ENCODE data around the gene ESYT3.

- TF ChIP-seq PHF8 (conservative IDR thresholded peaks at IDR 0.05; ENCODE audit: low read depth, low read length) = no peak
- no peak for TF ChIP-seq CTCF (IDR thresholded peaks at IDR 0.05; ENCODE audit: control extremely low read depth in 1 of 3, insufficient read depth in 1 of 3, low read depth in 1 of 3, low read length in 3 of 3)
- TF ChIP-seq CHD2 (IDR thresholded peaks at IDR 0.05; ENCODE audit: low read length) = no peak
- no peak for TF ChIP-seq NANOG (IDR thresholded peaks at IDR 0.05; ENCODE audit: insufficient read depth, low read depth, low read length, poor library complexity, severe bottlenecking)
- no peak for TF ChIP-seq SAP30 (IDR thresholded peaks at IDR 0.05; ENCODE audit: insufficient read depth, insufficient replicate concordance, low read length)
- TF ChIP-seq POU5F1 (IDR thresholded peaks at IDR 0.05; ENCODE audit: low read depth, low read length) = no peak
- TF ChIP-seq, protein P1, sequence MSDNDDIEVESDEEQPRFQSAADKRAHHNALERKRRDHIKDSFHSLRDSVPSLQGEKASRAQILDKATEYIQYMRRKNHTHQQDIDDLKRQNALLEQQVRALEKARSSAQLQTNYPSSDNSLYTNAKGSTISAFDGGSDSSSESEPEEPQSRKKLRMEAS (IDR thresholded peaks at IDR 0.05) = no peak
- no peak for TF ChIP-seq USF2 (IDR thresholded peaks at IDR 0.05; ENCODE audit: low read length)
Observed at GRCh38 chr3:138476526-138476925, 42.1 kb downstream of the ESYT3 start.

Measured in H1 (cell line).